ENCODE data around the gene HSF2. TPM values are rescaled to one million over a fixed set of nuclear protein-coding genes. Genes with fewer than 3 reads are reported as not detected.

The HSF2 gene
- total RNA-seq, 1 donor from 2014 or later: 31.8 TPM

DNA sequence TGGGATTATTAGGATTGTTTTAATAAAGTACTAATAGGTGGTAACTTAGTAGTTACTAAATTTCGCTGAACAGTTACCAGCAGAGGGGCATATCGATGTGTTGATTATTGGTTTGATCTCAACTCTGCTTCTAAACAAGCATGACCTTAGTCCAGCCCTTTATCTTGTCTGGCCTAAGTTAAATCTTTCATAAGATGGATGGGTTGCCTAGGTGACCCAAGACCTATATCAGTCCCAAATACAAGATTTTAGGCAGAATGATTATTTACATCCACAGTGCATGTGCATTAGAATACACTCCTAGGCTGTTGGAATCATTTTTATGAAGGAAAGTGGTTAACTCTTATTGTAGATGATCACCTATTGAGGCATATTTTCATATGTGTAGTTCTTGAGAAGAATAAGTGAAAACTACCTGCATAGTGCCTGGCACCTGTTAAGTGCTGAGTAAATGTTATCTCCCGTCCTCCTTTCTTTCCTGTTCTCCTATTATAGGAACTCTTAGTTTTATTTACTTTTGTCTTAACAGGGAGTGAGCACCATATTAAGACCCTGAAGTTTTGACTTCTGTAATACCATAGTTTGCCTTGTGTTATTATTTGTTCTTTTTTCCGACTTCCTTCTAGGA lies 1.1 kb downstream of the HSF2 start:
- Mint-ChIP-seq H3K9me3 (no peaks in the 10 kb centered on the region), H3K27me3 (ENCODE audit: low read depth) (no peaks in the 10 kb centered on the region), H3K27ac (ENCODE audit: unreplicated experiment) (peak overlapping the region; percentile 17), H3K36me3 (ENCODE audit: low read depth) (peaks cover 4% of the 10 kb centered on the region), H3K4me3 (peak overlapping the region; percentile 99), H3K4me1 (peaks cover 29% of the 10 kb centered on the region)
- TF ChIP-seq, protein P1, sequence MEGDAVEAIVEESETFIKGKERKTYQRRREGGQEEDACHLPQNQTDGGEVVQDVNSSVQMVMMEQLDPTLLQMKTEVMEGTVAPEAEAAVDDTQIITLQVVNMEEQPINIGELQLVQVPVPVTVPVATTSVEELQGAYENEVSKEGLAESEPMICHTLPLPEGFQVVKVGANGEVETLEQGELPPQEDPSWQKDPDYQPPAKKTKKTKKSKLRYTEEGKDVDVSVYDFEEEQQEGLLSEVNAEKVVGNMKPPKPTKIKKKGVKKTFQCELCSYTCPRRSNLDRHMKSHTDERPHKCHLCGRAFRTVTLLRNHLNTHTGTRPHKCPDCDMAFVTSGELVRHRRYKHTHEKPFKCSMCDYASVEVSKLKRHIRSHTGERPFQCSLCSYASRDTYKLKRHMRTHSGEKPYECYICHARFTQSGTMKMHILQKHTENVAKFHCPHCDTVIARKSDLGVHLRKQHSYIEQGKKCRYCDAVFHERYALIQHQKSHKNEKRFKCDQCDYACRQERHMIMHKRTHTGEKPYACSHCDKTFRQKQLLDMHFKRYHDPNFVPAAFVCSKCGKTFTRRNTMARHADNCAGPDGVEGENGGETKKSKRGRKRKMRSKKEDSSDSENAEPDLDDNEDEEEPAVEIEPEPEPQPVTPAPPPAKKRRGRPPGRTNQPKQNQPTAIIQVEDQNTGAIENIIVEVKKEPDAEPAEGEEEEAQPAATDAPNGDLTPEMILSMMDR (conservative IDR thresholded peaks at IDR 0.05): no peak
- no peak for DNase-seq (ENCODE audit: low read depth, low spot score)

DNA sequence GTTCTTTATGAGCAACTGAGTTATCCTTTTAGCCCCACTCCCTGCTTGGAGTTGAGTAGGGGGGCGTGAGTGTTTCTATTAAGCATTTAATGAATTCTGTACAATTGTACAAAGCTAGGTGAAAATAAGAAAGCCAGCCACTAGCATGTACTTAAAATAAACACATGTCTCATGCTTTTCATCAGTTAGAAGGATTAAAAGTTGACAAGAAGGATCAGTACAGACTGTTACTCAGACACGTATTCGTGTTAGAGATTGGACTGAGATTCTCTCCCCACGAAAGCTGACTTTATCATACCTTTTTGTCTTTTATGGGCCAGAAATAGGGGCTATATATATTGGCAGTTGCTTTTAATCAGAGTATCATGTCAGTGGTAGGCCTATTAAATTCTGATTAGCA lies 1.7 kb downstream of the HSF2 start:
- peak overlapping the region; percentile 17 for H3K27ac Mint-ChIP-seq (ENCODE audit: unreplicated experiment)
- H3K9me3 Mint-ChIP-seq: peaks cover 2% of the 10 kb centered on the region
- peaks cover 6% of the 10 kb centered on the region for H3K36me3 Mint-ChIP-seq (ENCODE audit: low read depth)
- peak overlapping the region; percentile 99 for H3K4me3 Mint-ChIP-seq
- TF ChIP-seq, protein P1 (conservative IDR thresholded peaks at IDR 0.05): no peak
- H3K4me1 Mint-ChIP-seq: peaks cover 32% of the 10 kb centered on the region
- H3K27me3 Mint-ChIP-seq (ENCODE audit: low read depth): no peaks in the 10 kb centered on the region
- DNase-seq (ENCODE audit: low read depth, low spot score): no peak

DNA sequence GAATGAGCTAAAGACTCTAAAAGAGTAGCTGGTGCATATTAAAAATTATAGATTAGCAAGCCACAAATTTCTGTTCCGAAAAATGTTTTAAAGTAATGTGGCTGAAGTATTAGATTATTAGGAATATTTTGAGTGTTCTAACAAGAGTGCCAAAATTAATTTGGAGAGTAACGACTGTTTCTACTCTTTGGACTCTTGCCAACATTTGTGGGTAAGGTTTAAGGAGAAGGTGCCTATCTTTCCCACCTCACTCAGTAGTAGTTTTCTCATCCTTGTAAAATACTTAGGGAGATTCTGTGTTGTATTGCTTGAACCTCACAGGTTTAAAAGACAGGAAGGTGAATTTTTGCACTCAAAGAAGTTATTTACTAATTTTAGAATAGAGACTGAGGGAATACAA lies 5.0 kb downstream of the HSF2 start:
- TF ChIP-seq, protein P1 (conservative IDR thresholded peaks at IDR 0.05): no peak
- H3K27me3 Mint-ChIP-seq (ENCODE audit: low read depth): no peaks in the 10 kb centered on the region

DNA sequence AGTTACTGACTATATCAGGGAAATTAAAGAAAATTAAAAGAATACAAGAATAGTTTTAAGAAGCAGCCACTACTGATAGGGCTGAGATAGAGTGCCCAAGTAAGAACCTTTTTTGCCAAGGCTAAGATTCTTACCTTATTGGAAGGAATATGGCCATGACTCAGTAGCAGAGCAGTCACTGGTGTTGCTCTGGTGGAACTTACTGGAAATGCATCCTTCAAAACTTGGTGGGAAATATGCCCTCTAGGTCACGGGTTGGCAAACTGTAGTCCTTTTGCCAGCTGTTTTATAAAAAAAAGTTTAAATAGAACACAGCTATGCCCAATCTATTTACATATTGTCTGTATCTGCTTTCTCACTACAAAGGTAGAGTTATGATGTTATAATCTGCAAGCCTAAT lies 6.0 kb downstream of the HSF2 start:
- H3K9me3 Mint-ChIP-seq: peaks cover 5% of the 10 kb centered on the region
- TF ChIP-seq, protein P1 (conservative IDR thresholded peaks at IDR 0.05): peak; percentile 29
- peaks cover 45% of the 10 kb centered on the region for H3K4me1 Mint-ChIP-seq
- H3K27ac Mint-ChIP-seq (ENCODE audit: unreplicated experiment): no peak overlapping the region
- no peak overlapping the region for H3K4me3 Mint-ChIP-seq
- no peak for DNase-seq (ENCODE audit: low read depth, low spot score)
- no peaks in the 10 kb centered on the region for H3K27me3 Mint-ChIP-seq (ENCODE audit: low read depth)
- peaks cover 12% of the 10 kb centered on the region for H3K36me3 Mint-ChIP-seq (ENCODE audit: low read depth)

More for the DNA sequence above, 5.0 kb downstream of the HSF2 start:
- Mint-ChIP-seq H3K27ac (ENCODE audit: unreplicated experiment) (no peak overlapping the region), H3K4me3 (no peak overlapping the region), H3K36me3 (ENCODE audit: low read depth) (peaks cover 12% of the 10 kb centered on the region), H3K9me3 (peaks cover 5% of the 10 kb centered on the region), H3K4me1 (peaks cover 43% of the 10 kb centered on the region)
- DNase-seq (ENCODE audit: low read depth, low spot score): no peak

DNA sequence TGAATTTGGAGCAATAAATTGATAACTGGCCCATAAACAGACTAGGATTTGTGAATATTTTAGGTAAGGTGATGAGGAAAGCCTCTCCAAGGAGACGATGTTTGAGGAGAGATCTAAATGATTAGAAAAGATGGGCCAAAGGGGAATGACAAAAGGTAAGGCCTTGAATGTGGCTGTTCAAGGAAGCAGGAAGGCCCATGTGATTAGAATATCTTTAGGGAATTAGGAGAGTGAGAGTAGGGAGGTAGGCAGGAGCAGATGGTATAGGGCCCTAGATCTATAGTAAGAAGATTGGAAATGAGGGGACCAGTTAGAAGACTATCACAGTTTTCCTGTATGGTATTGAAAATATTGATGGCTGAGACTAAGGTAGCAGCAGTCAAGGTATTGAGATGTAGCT lies 6.7 kb downstream of the HSF2 start:
- H3K9me3 Mint-ChIP-seq: peaks cover 5% of the 10 kb centered on the region
- H3K36me3 Mint-ChIP-seq (ENCODE audit: low read depth): peaks cover 13% of the 10 kb centered on the region
- no peak overlapping the region for H3K27ac Mint-ChIP-seq (ENCODE audit: unreplicated experiment)
- TF ChIP-seq, protein P1 (conservative IDR thresholded peaks at IDR 0.05): no peak
- no peak overlapping the region for H3K4me3 Mint-ChIP-seq
- DNase-seq (ENCODE audit: low read depth, low spot score): no peak
- no peaks in the 10 kb centered on the region for H3K27me3 Mint-ChIP-seq (ENCODE audit: low read depth)
- peaks cover 42% of the 10 kb centered on the region for H3K4me1 Mint-ChIP-seq

Data from neural crest cell (in vitro differentiated cells).